IPS-15b (cell line): Measurements from ENCODE around the gene DSE.

Experiments used
- H3K27me3 ChIP-seq: one replicate; pipeline ENCODE4 v1.6.1; 2013; ENCODE audit warnings: low read length; ENCODE audit not compliant: control insufficient read depth, insufficient read depth
- H3K36me3 ChIP-seq: one replicate; pipeline ENCODE4 v1.6.1; 2013; ENCODE audit warnings: low read length; ENCODE audit not compliant: control insufficient read depth, insufficient read depth
- H3K4me1 ChIP-seq: one replicate; pipeline ENCODE4 v1.6.1; 2013; ENCODE audit warnings: mild to moderate bottlenecking, low read length; ENCODE audit not compliant: control insufficient read depth, insufficient read depth
- H3K4me3 ChIP-seq: one replicate; pipeline ENCODE4 v1.5.1; 2013; ENCODE audit warnings: low read depth, low read length
- H3K9ac ChIP-seq: one replicate; pipeline ENCODE4 v1.6.1; 2013; ENCODE audit warnings: low read depth, mild to moderate bottlenecking, low read length
- H3K9me3 ChIP-seq: one replicate; pipeline ENCODE4 v1.6.1; 2013; ENCODE audit warnings: mild to moderate bottlenecking, low read length; ENCODE audit not compliant: control insufficient read depth, insufficient read depth

DSE gene

DNA sequence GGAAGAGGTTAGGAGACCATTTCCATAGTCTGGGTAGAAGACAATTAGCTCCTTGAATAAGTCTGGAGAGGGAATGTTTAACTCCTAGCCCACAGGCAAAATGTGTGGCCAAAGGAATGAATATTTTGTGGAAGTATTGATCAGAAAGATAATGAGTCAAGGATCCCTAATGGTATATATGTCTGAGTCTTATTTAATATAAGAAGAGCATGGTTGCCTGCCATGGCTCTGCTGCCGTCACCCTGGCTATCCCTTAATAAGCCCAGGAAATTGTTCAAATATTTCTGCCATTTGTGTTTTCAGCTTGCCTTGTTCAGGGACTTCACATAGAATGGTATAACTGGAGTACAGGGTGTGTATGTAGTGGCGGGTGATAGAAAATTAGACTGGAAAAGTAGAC, 72.4 kb downstream of the DSE start:
- Histone ChIP-seq H3K9me3 (no peaks in the 10 kb centered on the region), H3K9ac (no peak overlapping the region), H3K4me1 (peaks cover 7% of the 10 kb centered on the region), H3K36me3 (no peaks in the 10 kb centered on the region), H3K27me3 (no peaks in the 10 kb centered on the region), H3K4me3 (no peak overlapping the region)

DNA sequence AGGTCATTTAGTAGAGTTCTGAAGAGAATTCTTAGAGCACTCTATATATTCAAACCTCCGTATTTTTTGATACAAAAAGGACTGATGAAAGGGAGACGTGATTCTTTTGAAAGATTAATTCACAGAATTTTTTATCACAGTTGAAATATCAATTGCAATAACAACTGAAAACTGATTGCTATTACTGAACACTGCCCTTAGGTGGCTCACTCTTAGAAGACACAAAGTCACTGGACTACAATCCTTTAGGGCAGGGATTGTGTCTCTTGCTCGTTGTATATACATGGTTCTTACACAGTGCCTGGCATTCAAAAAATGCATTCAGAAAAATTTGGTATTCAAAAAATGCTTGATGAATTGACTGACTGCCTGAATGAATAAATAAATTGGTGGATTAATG, 73.3 kb downstream of the DSE start:
- Histone ChIP-seq H3K9me3 (no peaks in the 10 kb centered on the region), H3K9ac (no peak overlapping the region), H3K4me1 (peaks cover 4% of the 10 kb centered on the region), H3K36me3 (no peaks in the 10 kb centered on the region), H3K4me3 (no peak overlapping the region), H3K27me3 (no peaks in the 10 kb centered on the region)

DNA sequence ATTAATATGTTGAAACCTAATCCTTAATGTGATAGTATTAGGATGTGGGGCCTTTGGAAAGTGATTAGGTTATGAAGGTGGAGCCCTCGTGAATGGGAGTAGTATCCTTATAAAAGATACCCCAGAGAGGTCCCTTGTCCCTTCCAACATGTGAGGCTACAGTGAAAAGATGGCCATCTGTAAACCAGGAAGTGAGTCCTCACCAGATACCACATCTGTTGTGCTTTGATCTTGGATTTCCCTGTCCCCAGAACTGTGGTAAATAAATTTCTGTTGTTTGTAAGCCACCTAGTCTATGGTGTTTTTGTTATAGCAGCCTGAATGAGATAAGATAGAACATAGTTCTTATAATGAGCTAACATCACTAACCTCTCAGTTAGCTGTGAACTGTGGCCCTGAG, 73.8 kb downstream of the DSE start:
- Histone ChIP-seq H3K27me3 (no peaks in the 10 kb centered on the region), H3K9me3 (no peaks in the 10 kb centered on the region)

DNA sequence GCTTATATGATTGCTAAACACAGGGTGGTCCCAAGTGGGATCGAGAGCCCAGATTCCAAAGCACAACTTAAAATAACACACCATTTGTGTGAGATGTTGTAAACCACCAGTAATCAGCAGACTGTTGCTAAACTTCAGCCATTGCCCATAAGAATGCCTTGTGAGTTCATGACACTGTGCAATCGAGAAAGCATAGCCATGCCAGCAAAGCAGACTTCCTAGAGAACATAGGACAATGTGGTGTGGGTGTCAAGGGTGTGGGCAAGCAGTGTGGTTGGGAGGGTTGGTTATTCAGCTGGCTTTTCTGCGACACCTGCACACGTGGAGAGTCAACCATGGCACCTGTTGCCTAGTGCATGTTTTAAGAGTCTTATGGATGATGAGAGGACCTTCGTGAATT, 74.4 kb downstream of the DSE start:
- Histone ChIP-seq H3K27me3 (no peaks in the 10 kb centered on the region), H3K4me3 (no peak overlapping the region), H3K9ac (no peak overlapping the region), H3K4me1 (peaks cover 4% of the 10 kb centered on the region), H3K9me3 (no peaks in the 10 kb centered on the region), H3K36me3 (no peaks in the 10 kb centered on the region)

More for the DNA sequence above, 73.8 kb downstream of the DSE start:
- peaks cover 4% of the 10 kb centered on the region for H3K4me1 ChIP-seq
- H3K9ac ChIP-seq = no peak overlapping the region
- H3K36me3 ChIP-seq = no peaks in the 10 kb centered on the region
- no peak overlapping the region for H3K4me3 ChIP-seq

DNA sequence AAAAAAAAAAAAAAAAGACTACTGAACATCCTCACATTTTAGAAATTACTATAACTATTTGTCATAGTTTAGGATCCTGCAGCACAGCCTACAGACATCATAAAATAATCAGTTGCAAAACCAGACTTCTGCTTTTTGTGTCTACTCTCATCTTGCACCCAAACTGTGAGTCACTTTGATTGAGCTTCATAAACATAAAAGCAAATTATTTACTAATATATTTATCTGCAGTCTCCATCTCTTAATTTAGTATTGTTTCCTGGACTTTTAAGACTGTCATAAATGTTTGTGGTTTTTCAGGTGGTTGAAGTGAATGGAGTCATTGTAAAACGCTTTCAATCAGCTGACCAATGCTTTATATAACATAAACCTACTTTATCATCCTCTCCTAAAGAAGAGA, 75.7 kb downstream of the DSE start:
- Histone ChIP-seq H3K9me3 (no peaks in the 10 kb centered on the region), H3K9ac (no peak overlapping the region), H3K36me3 (no peaks in the 10 kb centered on the region), H3K27me3 (no peaks in the 10 kb centered on the region), H3K4me1 (peaks cover 4% of the 10 kb centered on the region), H3K4me3 (no peak overlapping the region)

DNA sequence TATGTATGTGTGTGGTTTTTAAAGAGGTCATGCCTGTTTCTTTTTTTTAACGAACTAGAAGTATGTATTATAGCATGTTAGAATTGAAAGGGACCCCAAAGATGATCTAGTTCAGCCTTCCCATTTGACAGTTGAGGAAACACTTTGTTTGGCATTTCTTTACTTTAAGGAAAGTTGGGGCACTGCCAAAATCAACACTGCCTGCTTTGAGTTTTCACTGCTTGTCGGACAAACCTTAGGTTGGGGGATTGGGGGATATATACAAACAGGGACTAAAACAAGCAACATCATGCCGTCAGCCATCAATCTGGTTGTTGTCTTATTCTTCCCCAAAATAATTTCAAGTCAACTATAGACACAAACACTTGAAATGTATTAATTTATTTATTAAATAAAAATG, 76.3 kb downstream of the DSE start:
- no peaks in the 10 kb centered on the region for H3K27me3 ChIP-seq
- no peak overlapping the region for H3K9ac ChIP-seq
- H3K4me1 ChIP-seq = peaks cover 4% of the 10 kb centered on the region
- H3K4me3 ChIP-seq = no peak overlapping the region
- no peaks in the 10 kb centered on the region for H3K36me3 ChIP-seq
- no peaks in the 10 kb centered on the region for H3K9me3 ChIP-seq

DNA sequence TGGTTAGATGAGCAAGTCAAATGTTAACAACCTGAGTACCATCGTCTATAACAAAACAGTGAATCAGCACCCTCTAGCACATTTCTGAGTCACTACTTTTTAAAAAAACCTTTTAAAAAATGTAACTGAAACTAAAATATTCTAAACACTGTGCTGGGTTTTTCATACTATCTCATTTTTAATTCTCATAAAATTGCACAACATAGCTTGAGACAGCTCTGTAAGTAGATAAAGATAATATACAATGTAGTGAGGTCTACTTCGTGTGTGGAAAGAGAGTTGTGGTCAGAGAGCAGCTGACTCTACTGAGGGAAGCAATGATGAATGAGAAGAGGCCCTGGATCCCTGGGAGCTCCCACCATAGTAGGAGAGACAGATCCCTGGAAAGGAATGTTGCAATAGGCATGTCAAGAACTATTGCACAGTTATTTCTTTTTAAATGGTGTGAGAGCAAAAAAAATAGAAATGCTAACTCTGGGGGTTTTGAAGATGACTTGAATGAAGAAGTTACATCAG, 76.8 kb downstream of the DSE start:
- H3K4me1 ChIP-seq = peaks cover 4% of the 10 kb centered on the region
- no peaks in the 10 kb centered on the region for H3K27me3 ChIP-seq
- no peaks in the 10 kb centered on the region for H3K9me3 ChIP-seq
- no peak overlapping the region for H3K9ac ChIP-seq
- H3K36me3 ChIP-seq = no peaks in the 10 kb centered on the region
- H3K4me3 ChIP-seq = no peak overlapping the region

DNA sequence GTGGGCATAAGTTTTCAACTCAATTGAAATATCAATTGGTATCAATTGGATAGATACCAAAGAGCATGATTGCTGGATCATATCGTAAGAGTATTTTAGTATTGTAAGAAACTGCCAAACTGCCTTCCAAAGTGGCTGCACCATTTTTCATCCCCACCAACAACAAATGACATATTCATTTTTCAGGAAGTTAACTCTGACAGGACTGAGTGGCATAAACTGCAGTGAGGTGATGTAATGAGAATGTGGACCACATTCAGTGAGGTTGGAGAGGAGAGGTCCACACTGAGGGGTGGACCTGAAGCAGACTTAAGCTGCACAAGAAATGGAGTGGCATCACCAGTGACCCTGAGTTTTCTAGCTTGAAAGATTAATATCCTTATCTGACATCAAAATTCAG, 78.8 kb downstream of the DSE start:
- Histone ChIP-seq H3K4me1 (no peaks in the 10 kb centered on the region), H3K9me3 (no peaks in the 10 kb centered on the region), H3K9ac (no peak overlapping the region)

DNA sequence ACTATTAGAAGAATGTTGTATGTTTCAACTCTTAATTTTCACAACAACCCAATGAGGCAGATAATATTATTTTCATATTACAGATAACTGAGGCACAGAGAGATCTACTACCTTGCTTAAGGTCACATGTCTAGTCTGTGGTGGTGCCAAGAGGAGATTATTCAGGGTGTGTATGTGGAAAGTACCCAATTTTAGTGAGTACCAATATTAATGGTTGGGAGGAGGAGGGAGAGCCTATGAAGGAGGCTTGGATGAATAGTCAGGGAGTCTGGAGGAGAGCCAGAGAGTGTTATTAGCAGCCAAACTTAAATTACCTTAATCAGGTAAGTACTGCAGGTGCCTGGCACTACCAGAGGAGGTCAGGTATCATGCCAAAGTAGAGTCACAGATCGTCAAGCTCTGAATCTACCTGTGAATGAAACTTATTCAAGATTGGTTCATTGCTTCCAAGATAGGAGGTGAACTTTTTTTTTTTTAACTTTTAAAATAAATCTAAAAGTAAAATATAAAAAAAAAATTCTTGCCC, 79.5 kb downstream of the DSE start:
- no peaks in the 10 kb centered on the region for H3K36me3 ChIP-seq
- H3K4me3 ChIP-seq = no peak overlapping the region
- H3K27me3 ChIP-seq = no peaks in the 10 kb centered on the region
- H3K9ac ChIP-seq = no peak overlapping the region
- H3K9me3 ChIP-seq = no peaks in the 10 kb centered on the region
- H3K4me1 ChIP-seq = no peaks in the 10 kb centered on the region

More for the DNA sequence above, 78.8 kb downstream of the DSE start:
- H3K36me3 ChIP-seq = no peaks in the 10 kb centered on the region
- no peaks in the 10 kb centered on the region for H3K27me3 ChIP-seq
- H3K4me3 ChIP-seq = no peak overlapping the region

DNA sequence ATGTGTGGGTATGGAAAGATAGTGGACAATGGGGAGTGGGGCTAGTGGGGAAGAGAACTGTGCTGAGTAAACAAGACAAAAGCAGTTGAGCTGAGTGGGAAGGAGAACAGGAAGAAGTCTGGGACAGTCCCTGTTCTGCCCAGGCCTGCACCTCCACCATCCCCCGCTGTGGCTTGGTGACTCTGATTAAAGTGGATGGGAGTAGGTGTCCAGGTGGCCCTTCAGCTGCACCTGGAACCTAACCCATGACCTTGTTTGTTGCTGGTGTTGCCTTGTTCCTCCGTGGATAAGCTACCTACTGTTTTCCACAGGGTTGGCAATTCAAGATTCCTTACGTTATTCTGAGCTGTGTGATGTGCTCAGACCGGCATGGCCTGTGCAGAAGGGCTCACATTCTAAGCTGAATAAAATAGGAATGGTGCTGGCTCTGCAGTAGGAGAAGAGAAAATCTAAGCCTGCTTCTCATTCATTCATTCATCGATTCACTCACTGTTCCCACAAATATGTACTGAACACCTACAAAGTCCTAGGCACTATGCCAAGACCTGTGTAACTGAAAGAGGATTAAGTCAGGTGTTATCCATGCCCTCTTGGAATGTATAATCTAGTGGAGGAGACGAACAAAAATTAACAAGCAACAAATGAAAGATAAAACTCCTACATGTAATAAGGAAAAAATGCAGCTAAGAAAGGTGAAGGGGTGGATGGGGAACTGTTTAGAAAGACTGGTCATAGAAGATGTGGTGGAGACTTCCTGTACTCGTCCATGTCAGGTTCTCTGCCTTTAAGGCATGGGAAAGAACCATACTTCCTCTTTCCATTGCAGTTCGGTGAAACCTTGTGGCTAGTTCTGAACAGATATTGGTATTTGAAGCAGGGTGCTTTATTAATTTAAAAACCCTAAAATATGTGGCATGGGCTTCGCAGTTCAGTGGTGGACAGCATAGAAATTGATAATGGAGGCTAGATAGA, 80.3 kb downstream of the DSE start:
- H3K9ac ChIP-seq = no peak overlapping the region
- no peaks in the 10 kb centered on the region for H3K36me3 ChIP-seq
- no peaks in the 10 kb centered on the region for H3K9me3 ChIP-seq
- H3K4me1 ChIP-seq = no peaks in the 10 kb centered on the region
- H3K27me3 ChIP-seq = no peaks in the 10 kb centered on the region
- H3K4me3 ChIP-seq = no peak overlapping the region

DNA sequence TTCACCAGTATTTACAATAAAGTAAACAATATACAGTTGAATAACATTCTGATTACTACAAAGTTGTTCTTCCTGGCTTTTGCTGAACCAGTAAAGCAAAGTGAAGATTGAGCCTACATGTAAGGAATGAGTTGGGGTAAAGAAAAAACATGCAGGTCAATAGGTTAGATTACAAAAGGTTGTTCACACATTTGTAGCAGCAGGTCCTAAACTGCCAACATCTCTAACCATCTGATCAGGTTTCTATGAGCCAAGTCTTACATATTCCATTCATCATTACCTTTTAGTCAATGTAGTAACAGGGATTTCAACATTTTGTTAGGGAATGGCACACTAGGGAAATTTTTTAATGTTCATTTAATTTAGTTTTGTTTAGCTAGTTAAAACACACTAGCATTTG, 81.2 kb downstream of the DSE start:
- H3K27me3 ChIP-seq = no peaks in the 10 kb centered on the region
- no peak overlapping the region for H3K4me3 ChIP-seq
- no peak overlapping the region for H3K9ac ChIP-seq
- no peaks in the 10 kb centered on the region for H3K9me3 ChIP-seq
- no peaks in the 10 kb centered on the region for H3K4me1 ChIP-seq
- no peaks in the 10 kb centered on the region for H3K36me3 ChIP-seq

DNA sequence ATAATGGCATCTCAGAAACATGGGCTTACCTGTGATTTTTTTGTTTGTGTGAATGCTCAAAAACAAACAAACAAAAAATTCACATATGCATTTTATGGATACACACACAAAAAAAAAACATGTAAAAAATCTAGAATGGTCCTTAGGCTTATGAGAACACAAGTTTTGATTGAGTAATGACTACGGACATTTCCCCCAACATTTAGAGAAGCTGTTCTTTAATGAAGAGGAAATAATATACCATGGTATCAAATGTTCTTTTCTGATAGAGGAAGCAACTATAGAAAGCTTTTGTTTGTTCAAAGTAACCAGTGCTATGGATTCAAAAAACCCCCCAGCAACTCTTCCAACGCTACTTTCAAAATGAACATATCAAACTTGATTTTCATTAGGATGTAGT, 81.8 kb downstream of the DSE start:
- no peak overlapping the region for H3K4me3 ChIP-seq
- no peaks in the 10 kb centered on the region for H3K27me3 ChIP-seq
- H3K36me3 ChIP-seq = no peaks in the 10 kb centered on the region
- no peak overlapping the region for H3K9ac ChIP-seq
- H3K9me3 ChIP-seq = no peaks in the 10 kb centered on the region
- H3K4me1 ChIP-seq = no peaks in the 10 kb centered on the region
